HCT116 (cell line): ENCODE results near the gene ROCK2.

Experiments
- CTCF ChIP-seq, 3 experiments: fragments of 200-600 bp in 1 of 3; sonication (generic) in 1 of 3; IDR thresholded peaks in 2 of 3; conservative IDR thresholded peaks in 1 of 3; 2 replicates each; pipeline ENCODE4 v1.5.1; 2012 to 2017; ENCODE audit warnings: low read depth in 2 of 3, low read length in 2 of 3, antibody characterized with exemption in 1 of 3, borderline replicate concordance in 1 of 3, control low read depth in 1 of 3, mild to moderate bottlenecking in 1 of 3, mixed read lengths in 1 of 3, mixed run types in 1 of 3, moderate library complexity in 1 of 3; ENCODE audit not compliant: insufficient read depth in 1 of 3
- ELF1 ChIP-seq: IDR thresholded peaks from 2 replicates; pipeline ENCODE4 v1.6.1; 2012; ENCODE audit warnings: low read depth, borderline replicate concordance
- EZH2 ChIP-seq: fragments of 200-600 bp; sonication (generic); IDR thresholded peaks from 2 replicates; pipeline ENCODE4 v1.6.1; 2017; ENCODE audit warnings: antibody characterized with exemption, mixed run types
- EZH2phosphoT487 ChIP-seq: fragments of 200-600 bp; IDR thresholded peaks from 2 replicates; pipeline ENCODE4 v1.6.1; 2018; ENCODE audit warnings: antibody characterized with exemption, borderline replicate concordance
- JUND ChIP-seq: IDR thresholded peaks from 2 replicates; pipeline ENCODE4 v1.6.1; 2012
- POLR2A ChIP-seq: IDR thresholded peaks from 2 replicates; pipeline ENCODE4 v1.7.0; 2011; ENCODE audit warnings: borderline replicate concordance; ENCODE audit not compliant: insufficient read depth, insufficient read length; ENCODE audit errors: extremely low read depth
- SRF ChIP-seq: IDR thresholded peaks from 2 replicates; pipeline ENCODE4 v1.6.1; 2012; ENCODE audit warnings: low read depth
- TF ChIP-seq, protein P1 (sequence below): IDR thresholded peaks from 2 replicates; pipeline ENCODE4 v1.6.1; 2012; ENCODE audit warnings: low read depth

- no peak for TF ChIP-seq EZH2phosphoT487
- no peak for TF ChIP-seq CTCF (IDR thresholded peaks at IDR 0.05 in 2 of 3, conservative IDR thresholded peaks at IDR 0.05 in 1 of 3; ENCODE audit: borderline replicate concordance in 1 of 3, insufficient read depth in 1 of 3, low read depth in 2 of 3, low read length in 2 of 3)
- no peak for TF ChIP-seq EZH2
- no peak for TF ChIP-seq ELF1
- TF ChIP-seq POLR2A, result no peak
- TF ChIP-seq, protein P1, sequence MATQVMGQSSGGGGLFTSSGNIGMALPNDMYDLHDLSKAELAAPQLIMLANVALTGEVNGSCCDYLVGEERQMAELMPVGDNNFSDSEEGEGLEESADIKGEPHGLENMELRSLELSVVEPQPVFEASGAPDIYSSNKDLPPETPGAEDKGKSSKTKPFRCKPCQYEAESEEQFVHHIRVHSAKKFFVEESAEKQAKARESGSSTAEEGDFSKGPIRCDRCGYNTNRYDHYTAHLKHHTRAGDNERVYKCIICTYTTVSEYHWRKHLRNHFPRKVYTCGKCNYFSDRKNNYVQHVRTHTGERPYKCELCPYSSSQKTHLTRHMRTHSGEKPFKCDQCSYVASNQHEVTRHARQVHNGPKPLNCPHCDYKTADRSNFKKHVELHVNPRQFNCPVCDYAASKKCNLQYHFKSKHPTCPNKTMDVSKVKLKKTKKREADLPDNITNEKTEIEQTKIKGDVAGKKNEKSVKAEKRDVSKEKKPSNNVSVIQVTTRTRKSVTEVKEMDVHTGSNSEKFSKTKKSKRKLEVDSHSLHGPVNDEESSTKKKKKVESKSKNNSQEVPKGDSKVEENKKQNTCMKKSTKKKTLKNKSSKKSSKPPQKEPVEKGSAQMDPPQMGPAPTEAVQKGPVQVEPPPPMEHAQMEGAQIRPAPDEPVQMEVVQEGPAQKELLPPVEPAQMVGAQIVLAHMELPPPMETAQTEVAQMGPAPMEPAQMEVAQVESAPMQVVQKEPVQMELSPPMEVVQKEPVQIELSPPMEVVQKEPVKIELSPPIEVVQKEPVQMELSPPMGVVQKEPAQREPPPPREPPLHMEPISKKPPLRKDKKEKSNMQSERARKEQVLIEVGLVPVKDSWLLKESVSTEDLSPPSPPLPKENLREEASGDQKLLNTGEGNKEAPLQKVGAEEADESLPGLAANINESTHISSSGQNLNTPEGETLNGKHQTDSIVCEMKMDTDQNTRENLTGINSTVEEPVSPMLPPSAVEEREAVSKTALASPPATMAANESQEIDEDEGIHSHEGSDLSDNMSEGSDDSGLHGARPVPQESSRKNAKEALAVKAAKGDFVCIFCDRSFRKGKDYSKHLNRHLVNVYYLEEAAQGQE, result no peak
- TF ChIP-seq SRF, result no peak
- no peak for TF ChIP-seq JUND
Measured at GRCh38 chr2:11182951-11183350, 161.5 kb downstream of the ROCK2 start.
